Spleen (tissue), 7 donors: ENCODE results near the gene TBX20.

Source experiments
- POLR2A ChIP-seq, 3 donors: fragments of 450-650 bp; IDR thresholded peaks; one replicate each; pipeline ENCODE4 v1.5.1; 2017; ENCODE audit warnings: antibody characterized with exemption in 3 of 3, mild to moderate bottlenecking in 1 of 3
- POLR2AphosphoS5 ChIP-seq, 3 donors: sonication (generic); formaldehyde crosslinking; IDR thresholded peaks; one replicate each; pipeline ENCODE4 v1.5.1; 2017; ENCODE audit warnings: antibody characterized with exemption in 3 of 3
- TF ChIP-seq, protein P1 (sequence below), 11 experiments: fragments of 200-600 bp in 7 of 11; fragments of 450-650 bp in 4 of 11; sonication (generic) in 4 of 11; IDR thresholded peaks in 8 of 11; conservative IDR thresholded peaks in 3 of 11; 1 replicate in 7 of 11; 2 replicates in 4 of 11; pipeline versions ENCODE4 v1.4.0 to v1.8.0; 2016 to 2021; ENCODE audit warnings: antibody characterized with exemption in 11 of 11, inconsistent platforms in 4 of 11, mild to moderate bottlenecking in 1 of 11
- donor health status: DM: no; HTN: no; CAD: no; lungs with moderate emphysema.
- donor health status: DM: no; HTN: no; CAD: no.
- donor health status: DM: no; HTN: no; CAD: no.

DNA sequence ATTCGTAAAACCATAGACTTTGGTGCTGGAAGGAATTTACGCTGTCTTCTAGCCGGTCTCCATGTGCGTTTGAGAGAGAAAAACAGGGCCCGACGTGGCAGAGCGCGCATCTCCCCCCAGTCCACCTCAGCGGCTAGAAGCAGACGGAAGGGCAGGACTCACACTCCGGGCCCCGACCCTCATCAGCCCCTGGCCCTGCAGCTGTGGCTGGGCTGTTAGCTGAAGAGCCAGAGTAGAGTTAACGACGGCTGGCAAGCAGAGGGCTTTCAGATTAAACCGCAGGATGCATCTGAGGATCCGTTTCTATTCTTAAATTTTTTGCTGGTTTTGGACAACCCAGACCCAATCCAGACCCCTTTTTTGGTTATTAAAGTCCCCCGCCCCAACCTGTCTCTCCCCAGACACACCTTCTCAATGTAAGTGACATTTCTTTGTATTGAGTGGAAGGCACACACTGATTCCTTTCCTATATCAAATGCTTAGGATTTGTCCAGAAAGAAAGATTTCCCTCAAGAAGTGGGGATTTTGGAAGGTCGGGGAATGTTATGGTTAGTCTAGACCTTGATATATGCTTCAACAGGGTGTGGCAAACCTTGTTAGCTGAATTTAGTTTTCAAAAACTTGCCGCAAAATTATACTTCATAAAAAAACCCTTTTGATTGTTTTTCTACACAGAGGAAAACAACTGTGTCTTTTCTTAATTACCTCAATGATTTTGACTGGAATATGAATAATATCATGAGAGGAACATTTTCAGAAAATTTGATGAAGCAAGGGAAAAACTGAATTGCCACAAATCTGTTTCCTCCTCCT lies 1.7 kb upstream of the TBX20 start:
- TF ChIP-seq, protein P1, sequence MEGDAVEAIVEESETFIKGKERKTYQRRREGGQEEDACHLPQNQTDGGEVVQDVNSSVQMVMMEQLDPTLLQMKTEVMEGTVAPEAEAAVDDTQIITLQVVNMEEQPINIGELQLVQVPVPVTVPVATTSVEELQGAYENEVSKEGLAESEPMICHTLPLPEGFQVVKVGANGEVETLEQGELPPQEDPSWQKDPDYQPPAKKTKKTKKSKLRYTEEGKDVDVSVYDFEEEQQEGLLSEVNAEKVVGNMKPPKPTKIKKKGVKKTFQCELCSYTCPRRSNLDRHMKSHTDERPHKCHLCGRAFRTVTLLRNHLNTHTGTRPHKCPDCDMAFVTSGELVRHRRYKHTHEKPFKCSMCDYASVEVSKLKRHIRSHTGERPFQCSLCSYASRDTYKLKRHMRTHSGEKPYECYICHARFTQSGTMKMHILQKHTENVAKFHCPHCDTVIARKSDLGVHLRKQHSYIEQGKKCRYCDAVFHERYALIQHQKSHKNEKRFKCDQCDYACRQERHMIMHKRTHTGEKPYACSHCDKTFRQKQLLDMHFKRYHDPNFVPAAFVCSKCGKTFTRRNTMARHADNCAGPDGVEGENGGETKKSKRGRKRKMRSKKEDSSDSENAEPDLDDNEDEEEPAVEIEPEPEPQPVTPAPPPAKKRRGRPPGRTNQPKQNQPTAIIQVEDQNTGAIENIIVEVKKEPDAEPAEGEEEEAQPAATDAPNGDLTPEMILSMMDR (IDR thresholded peaks at IDR 0.05 in 8 of 11, conservative IDR thresholded peaks at IDR 0.05 in 3 of 11): no peak
- TF ChIP-seq POLR2A (IDR thresholded peaks at IDR 0.05) (no peak), POLR2AphosphoS5 (IDR thresholded peaks at IDR 0.05) (peak in 1 of 3 donors; percentile 27)
